NAMALWA (cell line): ENCODE results near the gene SCGB1C2.
A peak's percentile ranks its signal among the peaks of the same experiment; 100 is the strongest.
"Not testable (repeated sequence)": the region's sequence is repeated elsewhere in the genome, so short reads cannot be mapped to it uniquely, and the experiment has no call there.

Experiments used
- DNase-seq: peaks from one replicate; pipeline ENCODE4 v3.0.0-alpha.2; 2015; ENCODE audit warnings: low spot score

SCGB1C2 gene

GRCh38 chr17:149231-149630 is 11.9 kb downstream of the SCGB1C2 start:
- DNase-seq = no peak

GRCh38 chr17:149897-150584 is 12.7 kb downstream of the SCGB1C2 start:
- DNase-seq = no peak

GRCh38 chr17:151004-151403 is 13.6 kb downstream of the SCGB1C2 start:
- no peak for DNase-seq

GRCh38 chr17:151886-152859 is 14.8 kb downstream of the SCGB1C2 start:
- no peak for DNase-seq

GRCh38 chr17:152860-153420 is 15.6 kb downstream of the SCGB1C2 start:
- DNase-seq = no peak

- no peak for DNase-seq
Measured at GRCh38 chr17:153851-154250, 16.5 kb downstream of the SCGB1C2 start.

GRCh38 chr17:155576-155975 is 18.2 kb downstream of the SCGB1C2 start:
- no peak for DNase-seq

- no peak for DNase-seq
Measured at GRCh38 chr17:156094-156621, 18.8 kb downstream of the SCGB1C2 start.

- DNase-seq = no peak
Measured at GRCh38 chr17:156946-157345, 19.6 kb downstream of the SCGB1C2 start.

- no peak for DNase-seq
Measured at GRCh38 chr17:157901-158300, 20.5 kb downstream of the SCGB1C2 start.

- DNase-seq = no peak
Measured at GRCh38 chr17:158379-158778, 21.0 kb downstream of the SCGB1C2 start.

- no peak for DNase-seq
Measured at GRCh38 chr17:159609-160008, 22.2 kb downstream of the SCGB1C2 start.

- DNase-seq = no peak
Measured at GRCh38 chr17:160336-160735, 23.0 kb downstream of the SCGB1C2 start.

GRCh38 chr17:161481-161880 is 24.1 kb downstream of the SCGB1C2 start:
- no peak for DNase-seq

GRCh38 chr17:162689-163088 is 25.3 kb downstream of the SCGB1C2 start:
- no peak for DNase-seq

GRCh38 chr17:163514-164098 is 26.2 kb downstream of the SCGB1C2 start:
- DNase-seq = no peak

- DNase-seq = peak; percentile 34
Measured at GRCh38 chr17:164303-165235, 27.2 kb downstream of the SCGB1C2 start.

- DNase-seq = no peak
Measured at GRCh38 chr17:165939-166338, 28.6 kb downstream of the SCGB1C2 start.

GRCh38 chr17:168614-169013 is 31.2 kb downstream of the SCGB1C2 start:
- DNase-seq = not testable (repeated sequence)

GRCh38 chr17:170130-170670 is 32.8 kb downstream of the SCGB1C2 start:
- DNase-seq = no peak

GRCh38 chr17:171871-172270 is 34.5 kb downstream of the SCGB1C2 start:
- DNase-seq = no peak
